GM23248 (cell line): ENCODE results near the gene GALNT16. TPM values are rescaled to one million over a fixed set of nuclear protein-coding genes. Genes with fewer than 3 reads are reported as not detected.
A peak's percentile ranks its signal among the peaks of the same experiment; 100 is the strongest.

ENCODE experiments used
- DNase-seq: peaks from one replicate; pipeline ENCODE4 v3.0.0-alpha.2; 2015
- H2AFZ ChIP-seq: fragments of 200-600 bp; sonication (generic); 2 replicates; pipeline ENCODE4 v1.6.1; 2016; ENCODE audit warnings: antibody characterized with exemption
- H3F3A ChIP-seq: fragments of 200-600 bp; sonication (generic); 2 replicates; pipeline ENCODE4 v1.6.1; 2016; ENCODE audit warnings: mild to moderate bottlenecking, antibody characterized with exemption, mixed run types; ENCODE audit not compliant: insufficient read depth
- H3K27ac ChIP-seq: fragments of 200-600 bp; sonication (generic); 2 replicates; pipeline ENCODE4 v1.5.1; 2016; ENCODE audit warnings: mild to moderate bottlenecking
- H3K27me3 ChIP-seq: fragments of 200-600 bp; sonication (generic); replicated peaks from 2 replicates; pipeline ENCODE4 v1.6.1; 2016; ENCODE audit warnings: mild to moderate bottlenecking; ENCODE audit not compliant: insufficient read depth
- H3K36me3 ChIP-seq: fragments of 200-600 bp; sonication (generic); 2 replicates; pipeline ENCODE4 v1.6.1; 2016; ENCODE audit warnings: low read depth, mild to moderate bottlenecking
- H3K4me1 ChIP-seq: fragments of 200-600 bp; sonication (generic); 2 replicates; pipeline ENCODE4 v1.6.1; 2016; ENCODE audit warnings: mild to moderate bottlenecking; ENCODE audit not compliant: insufficient read depth
- H3K4me2 ChIP-seq: fragments of 200-600 bp; sonication (generic); one replicate; pipeline ENCODE4 v1.6.1; 2016; ENCODE audit warnings: mild to moderate bottlenecking; ENCODE audit not compliant: unreplicated experiment
- H3K4me3 ChIP-seq: fragments of 200-600 bp; sonication (generic); 2 replicates; pipeline ENCODE4 v1.5.1; 2016; ENCODE audit warnings: mild to moderate bottlenecking
- H3K79me2 ChIP-seq: fragments of 200-600 bp; sonication (generic); 2 replicates; pipeline ENCODE4 v1.6.1; 2016; ENCODE audit warnings: mild to moderate bottlenecking; ENCODE audit not compliant: insufficient read depth
- H3K9ac ChIP-seq: fragments of 200-600 bp; sonication (generic); 2 replicates; pipeline ENCODE4 v1.6.1; 2016; ENCODE audit warnings: mild to moderate bottlenecking
- H3K9me2 ChIP-seq: fragments of 200-600 bp; sonication (generic); 2 replicates; pipeline ENCODE4 v1.6.1; 2016; ENCODE audit warnings: mixed run types, mild to moderate bottlenecking, moderate library complexity; ENCODE audit not compliant: insufficient read depth
- H3K9me3 ChIP-seq: fragments of 200-600 bp; sonication (generic); one replicate; pipeline ENCODE4 v1.6.1; 2017; ENCODE audit warnings: low read depth
- H4K20me1 ChIP-seq: fragments of 200-600 bp; sonication (generic); 2 replicates; pipeline ENCODE4 v1.6.0; 2016; ENCODE audit not compliant: insufficient read depth
- EZH2 ChIP-seq: fragments of 200-600 bp; sonication (generic); IDR thresholded peaks from 2 replicates; pipeline ENCODE4 v1.6.1; 2018; ENCODE audit warnings: antibody characterized with exemption, mild to moderate bottlenecking; ENCODE audit not compliant: insufficient read depth, poor library complexity, severe bottlenecking
- EZH2phosphoT487 ChIP-seq: fragments of 200-600 bp; sonication (generic); IDR thresholded peaks from 2 replicates; pipeline ENCODE4 v1.6.1; 2018; ENCODE audit warnings: antibody characterized with exemption, moderate library complexity, mild to moderate bottlenecking, low read depth; ENCODE audit not compliant: insufficient read depth
- WGBS, 2 experiments: methylation state at CpG; one replicate each; pipeline ENCODE4 v1.1.6; 2015 to 2017; ENCODE audit warnings: low lambda C conversion rate in 2 of 2, low coverage in 1 of 2; ENCODE audit errors: missing lambda C conversion rate in 2 of 2; 5-methylcytosine and 5-hydroxymethylcytosine counted together
- in situ Hi-C: fragments of 300-500 bp; cut with MboI; formaldehyde crosslinking; loops from 2 replicates; pipeline ENCODE4 v1.15.0; 2020
- polyA plus RNA-seq: library from polyadenylated mRNA; unstranded; fragments of >200 nt; fragmentation: Nextera tagmentation; extraction: Ambion mirVana; gene quantifications from 2 replicates; pipeline ENCODE4 v1.2.1, GENCODE V29; 2016
- total RNA-seq: library from RNA; depleted of rRNA; stranded (reverse); fragments of >200 nt; shearing (Covaris generic); gene quantifications from 2 replicates; pipeline ENCODE4 v1.2.3, GENCODE V29; 2014

Gene GALNT16
- total and polyA plus RNA-seq, 2 experiments from 2014 or later: 0.59 to 1.4 TPM

DNA sequence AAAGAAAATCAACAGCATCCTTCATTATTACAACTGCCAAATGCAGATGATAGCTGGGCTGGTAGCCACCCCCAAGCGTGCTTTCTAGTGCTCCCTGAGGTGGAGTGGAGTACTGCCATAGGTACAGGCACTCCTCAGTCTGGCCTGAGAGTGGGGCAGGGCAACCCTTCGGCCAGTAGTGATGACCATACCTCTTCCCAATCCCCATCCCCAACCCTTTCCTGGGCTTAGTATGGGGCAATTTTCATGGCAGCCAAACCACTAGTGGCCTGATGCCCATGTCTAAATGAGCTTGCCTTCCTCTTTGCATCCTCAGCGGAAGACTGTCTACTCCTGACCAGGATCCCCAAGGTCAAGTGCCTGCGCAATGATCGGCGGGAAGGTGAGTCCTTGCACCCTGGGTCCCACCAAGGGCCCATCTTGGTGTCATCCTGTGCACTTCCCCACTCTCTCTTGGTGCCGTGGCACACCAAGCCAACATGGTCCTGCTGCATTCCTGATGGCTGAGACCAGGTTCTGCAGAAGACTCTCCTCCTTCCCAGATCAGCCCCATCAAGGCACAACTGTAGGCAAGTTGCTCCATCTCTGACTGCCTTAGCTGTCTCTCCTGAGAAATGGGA lies 65.8 kb downstream of the GALNT16 start:
- 89 to 90% methylated on average over 7 of the region's 7 CpGs for WGBS, 2 experiments
- in situ Hi-C loops: no loop called here
- H3K4me2 ChIP-seq: no peak overlapping the region
- no peaks in the 10 kb centered on the region for H3K27me3 ChIP-seq
- no peaks in the 10 kb centered on the region for H3K9me3 ChIP-seq
- no peak overlapping the region for H3K27ac ChIP-seq
- H2AFZ ChIP-seq: no peak overlapping the region
- TF ChIP-seq EZH2phosphoT487 (no peak), EZH2 (no peak)
- H3K4me3 ChIP-seq: no peak overlapping the region
- H3K79me2 ChIP-seq: no peaks in the 10 kb centered on the region
- peak; percentile 13 for DNase-seq
- H3K4me1 ChIP-seq: no peaks in the 10 kb centered on the region
- H3K36me3 ChIP-seq: no peaks in the 10 kb centered on the region
- no peaks in the 10 kb centered on the region for H4K20me1 ChIP-seq
- H3K9me2 ChIP-seq: no peaks in the 10 kb centered on the region
- H3F3A ChIP-seq: no peaks in the 10 kb centered on the region
- no peak overlapping the region for H3K9ac ChIP-seq

DNA sequence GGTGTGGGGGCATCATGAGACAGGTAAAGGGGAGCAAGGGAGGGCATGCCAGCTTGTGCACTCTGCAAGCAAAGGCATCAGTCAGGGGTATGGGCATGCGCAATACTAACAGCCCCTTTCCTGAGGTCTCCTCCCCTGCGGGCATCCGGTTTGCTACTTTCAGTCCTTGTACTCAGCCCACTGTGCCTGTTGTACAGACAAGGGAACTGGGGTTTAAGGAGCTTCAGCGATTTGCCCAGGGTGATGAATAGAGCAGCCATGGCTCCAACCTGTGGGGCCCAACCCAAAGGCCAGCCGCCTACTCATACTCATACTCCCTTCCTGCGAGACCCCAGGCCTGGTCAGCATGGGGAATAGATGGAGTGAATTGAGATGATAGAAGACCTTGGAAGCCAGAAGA lies 66.7 kb downstream of the GALNT16 start:
- TF ChIP-seq EZH2phosphoT487: no peak
- no peak for TF ChIP-seq EZH2
- no peak overlapping the region for H3K9ac ChIP-seq
- no peaks in the 10 kb centered on the region for H3K9me3 ChIP-seq
- no peaks in the 10 kb centered on the region for H3K9me2 ChIP-seq
- no peaks in the 10 kb centered on the region for H3K4me1 ChIP-seq
- no peaks in the 10 kb centered on the region for H3F3A ChIP-seq
- H4K20me1 ChIP-seq: no peaks in the 10 kb centered on the region
- H3K4me2 ChIP-seq: no peak overlapping the region
- 62 to 67% methylated on average over 6 of the region's 6 CpGs for WGBS, 2 experiments
- no peaks in the 10 kb centered on the region for H3K79me2 ChIP-seq
- H2AFZ ChIP-seq: no peak overlapping the region
- no peak for DNase-seq
- H3K36me3 ChIP-seq: no peaks in the 10 kb centered on the region
- H3K4me3 ChIP-seq: no peak overlapping the region
- no peaks in the 10 kb centered on the region for H3K27me3 ChIP-seq
- in situ Hi-C loops: no loop called here
- no peak overlapping the region for H3K27ac ChIP-seq

DNA sequence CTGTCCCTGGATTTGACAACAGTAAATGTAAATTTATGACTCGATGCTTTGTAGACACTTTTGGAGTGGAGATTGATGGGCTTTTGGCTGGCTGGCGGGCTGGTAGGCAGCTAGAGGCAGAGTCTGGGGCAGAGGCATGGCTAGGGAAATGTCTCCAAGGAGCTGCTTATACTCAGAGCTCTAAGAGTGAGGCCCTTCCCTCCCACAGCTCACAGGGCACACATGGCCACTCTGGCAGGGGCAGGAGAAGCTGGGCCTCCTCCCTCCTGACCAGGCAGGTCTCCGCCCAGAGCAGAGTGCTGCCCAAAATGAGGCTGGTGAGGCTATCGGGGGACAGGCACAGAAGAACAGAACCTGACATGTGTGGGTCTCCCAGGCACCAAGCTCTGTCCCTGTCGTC lies 67.5 kb downstream of the GALNT16 start:
- DNase-seq: no peak
- H2AFZ ChIP-seq: no peak overlapping the region
- no peaks in the 10 kb centered on the region for H3K27me3 ChIP-seq
- H3K4me3 ChIP-seq: no peak overlapping the region
- no peaks in the 10 kb centered on the region for H3K9me3 ChIP-seq
- H3K4me1 ChIP-seq: no peaks in the 10 kb centered on the region
- no peak overlapping the region for H3K27ac ChIP-seq
- in situ Hi-C loops: no loop called here
- H3K4me2 ChIP-seq: no peak overlapping the region
- H3K79me2 ChIP-seq: no peaks in the 10 kb centered on the region
- no peaks in the 10 kb centered on the region for H4K20me1 ChIP-seq
- 70 to 71% methylated on average over 5 of the region's 5 CpGs for whole genome bisulfite sequencing, 2 experiments
- TF ChIP-seq EZH2 (no peak), EZH2phosphoT487 (no peak)
- H3F3A ChIP-seq: no peaks in the 10 kb centered on the region
- no peak overlapping the region for H3K9ac ChIP-seq
- no peaks in the 10 kb centered on the region for H3K9me2 ChIP-seq
- no peaks in the 10 kb centered on the region for H3K36me3 ChIP-seq

- Histone ChIP-seq H3K4me1 (no peaks in the 10 kb centered on the region), H3K36me3 (no peaks in the 10 kb centered on the region), H3K9me2 (no peaks in the 10 kb centered on the region), H3K9me3 (no peaks in the 10 kb centered on the region), H3K27me3 (no peaks in the 10 kb centered on the region), H3K27ac (no peak overlapping the region), H3K79me2 (no peaks in the 10 kb centered on the region), H3K4me2 (no peak overlapping the region), H3K4me3 (no peak overlapping the region), H3F3A (no peaks in the 10 kb centered on the region), H3K9ac (no peak overlapping the region), H4K20me1 (no peaks in the 10 kb centered on the region), H2AFZ (no peak overlapping the region)
- 86 to 90% methylated on average over 15 of the region's 15 CpGs for WGBS, 2 experiments
- no peak for DNase-seq
- TF ChIP-seq EZH2phosphoT487 (no peak), EZH2 (no peak)
- in situ Hi-C loops: no loop called here
Observed at GRCh38 chr14:69328317-69328716, 68.4 kb downstream of the GALNT16 start.

- Histone ChIP-seq H3K27me3 (no peaks in the 10 kb centered on the region), H4K20me1 (no peaks in the 10 kb centered on the region), H3K79me2 (no peaks in the 10 kb centered on the region), H3K9ac (no peak overlapping the region), H2AFZ (no peak overlapping the region), H3F3A (no peaks in the 10 kb centered on the region), H3K9me2 (no peaks in the 10 kb centered on the region), H3K27ac (no peak overlapping the region), H3K4me3 (no peak overlapping the region), H3K9me3 (no peaks in the 10 kb centered on the region), H3K4me1 (no peaks in the 10 kb centered on the region), H3K4me2 (no peak overlapping the region), H3K36me3 (no peaks in the 10 kb centered on the region)
- no peak for DNase-seq
- in situ Hi-C loops: no loop called here
- no peak for TF ChIP-seq EZH2
- TF ChIP-seq EZH2phosphoT487: no peak
- 78 to 79% methylated on average over 6 of the region's 6 CpGs for WGBS, 2 experiments
Observed at GRCh38 chr14:69328765-69329164, 68.8 kb downstream of the GALNT16 start.
